SU-DHL-6 (cell line): ENCODE results near the gene SENP6.

ENCODE experiments used
- EZH2phosphoT487 ChIP-seq: fragments of 200-600 bp; sonication (generic), shearing (Covaris generic); conservative IDR thresholded peaks from 2 replicates; pipeline ENCODE4 v1.6.1; 2018; ENCODE audit warnings: mild to moderate bottlenecking, antibody characterized with exemption, low read length, moderate library complexity, mixed read lengths
- TF ChIP-seq, protein P1 (sequence below): fragments of 200-600 bp; sonication (generic); IDR thresholded peaks from one replicate; pipeline ENCODE4 v1.5.1; 2017; ENCODE audit warnings: antibody characterized with exemption, mild to moderate bottlenecking, low read length, moderate library complexity; ENCODE audit not compliant: insufficient read depth, poor library complexity, severe bottlenecking

DNA sequence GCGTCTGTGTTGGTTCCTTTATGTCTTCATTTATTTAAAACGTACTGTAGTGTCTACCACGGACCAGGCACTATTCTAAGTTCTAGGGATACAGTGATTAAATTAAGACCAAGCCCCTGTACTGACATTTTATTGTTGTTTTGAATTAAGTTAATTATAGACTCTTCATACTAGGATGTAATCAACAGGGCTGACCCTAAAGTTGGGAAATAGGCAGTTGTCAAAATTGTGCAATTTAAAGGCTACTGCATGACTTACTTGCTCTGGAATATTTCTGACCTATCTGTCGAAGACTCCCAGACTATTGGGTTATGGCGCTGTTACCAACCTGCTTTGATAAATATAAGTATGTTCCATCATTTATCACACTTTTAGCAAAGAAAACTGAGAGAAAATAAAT is 154.0 kb downstream of the SENP6 start:
- TF ChIP-seq, protein P1, sequence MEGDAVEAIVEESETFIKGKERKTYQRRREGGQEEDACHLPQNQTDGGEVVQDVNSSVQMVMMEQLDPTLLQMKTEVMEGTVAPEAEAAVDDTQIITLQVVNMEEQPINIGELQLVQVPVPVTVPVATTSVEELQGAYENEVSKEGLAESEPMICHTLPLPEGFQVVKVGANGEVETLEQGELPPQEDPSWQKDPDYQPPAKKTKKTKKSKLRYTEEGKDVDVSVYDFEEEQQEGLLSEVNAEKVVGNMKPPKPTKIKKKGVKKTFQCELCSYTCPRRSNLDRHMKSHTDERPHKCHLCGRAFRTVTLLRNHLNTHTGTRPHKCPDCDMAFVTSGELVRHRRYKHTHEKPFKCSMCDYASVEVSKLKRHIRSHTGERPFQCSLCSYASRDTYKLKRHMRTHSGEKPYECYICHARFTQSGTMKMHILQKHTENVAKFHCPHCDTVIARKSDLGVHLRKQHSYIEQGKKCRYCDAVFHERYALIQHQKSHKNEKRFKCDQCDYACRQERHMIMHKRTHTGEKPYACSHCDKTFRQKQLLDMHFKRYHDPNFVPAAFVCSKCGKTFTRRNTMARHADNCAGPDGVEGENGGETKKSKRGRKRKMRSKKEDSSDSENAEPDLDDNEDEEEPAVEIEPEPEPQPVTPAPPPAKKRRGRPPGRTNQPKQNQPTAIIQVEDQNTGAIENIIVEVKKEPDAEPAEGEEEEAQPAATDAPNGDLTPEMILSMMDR, result no peak
- TF ChIP-seq EZH2phosphoT487, result no peak
